Upper lobe of left lung (tissue), 4 donors: ENCODE data around the gene LYZL6.

Source experiments
- CTCF ChIP-seq, 6 experiments: fragments of 450-650 bp in 4 of 6; fragments of 200-600 bp in 2 of 6; sonication (generic) in 2 of 6; IDR thresholded peaks; one replicate each; pipeline ENCODE4 v1.5.1; 2016 to 2019; ENCODE audit warnings: antibody characterized with exemption in 6 of 6
- POLR2A ChIP-seq, 4 donors: fragments of 450-650 bp; IDR thresholded peaks; one replicate each; pipeline ENCODE4 v1.5.1; 2016 to 2017; ENCODE audit warnings: antibody characterized with exemption in 4 of 4, mild to moderate bottlenecking in 2 of 4
- POLR2AphosphoS5 ChIP-seq, 2 donors: sonication (generic); formaldehyde crosslinking; IDR thresholded peaks; one replicate each; pipeline ENCODE4 v1.5.1; 2017; ENCODE audit warnings: antibody characterized with exemption in 2 of 2

DNA sequence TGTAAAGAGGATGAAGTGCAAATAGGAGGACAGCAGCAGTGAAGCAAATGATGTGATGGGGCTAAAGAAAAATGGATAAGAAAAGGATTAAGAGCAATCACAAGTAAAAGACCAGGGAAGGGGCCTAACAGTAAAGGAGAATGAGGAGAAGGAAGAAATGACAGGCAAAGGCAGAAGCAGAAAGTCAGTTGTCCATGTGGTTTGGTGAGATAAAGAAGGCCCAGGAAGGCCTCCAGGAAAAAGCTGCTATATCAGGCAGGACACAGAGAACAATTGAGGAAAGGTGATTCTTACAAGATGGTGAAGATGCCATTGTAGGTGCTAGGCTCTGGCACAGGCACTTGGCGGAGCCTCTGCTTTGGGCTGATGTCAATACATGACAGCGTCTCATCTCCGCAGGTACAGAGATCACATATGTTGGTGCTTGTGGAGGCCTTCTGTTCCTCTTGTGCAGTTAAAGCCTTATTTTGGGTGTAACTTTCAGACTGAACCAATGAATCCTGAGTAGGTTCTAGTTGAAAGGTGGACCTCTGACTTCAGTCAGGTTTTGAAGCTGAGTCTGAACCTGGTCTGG lies 31.1 kb downstream of the LYZL6 start:
- TF ChIP-seq CTCF (IDR thresholded peaks at IDR 0.05) (no peak), POLR2A (IDR thresholded peaks at IDR 0.05) (no peak), POLR2AphosphoS5 (IDR thresholded peaks at IDR 0.05) (no peak)
